ENCODE results near the gene KCNQ1. TPM values are rescaled to one million over a fixed set of nuclear protein-coding genes. Genes with fewer than 3 reads are reported as not detected.

Gene KCNQ1
- total and polyA plus RNA-seq, 2 of the 13 experiments (the other 11 are each of a cell fraction or from before 2014, with no cell fraction given), result 0.02 to 0.08 TPM

- TF ChIP-seq ZNF142 (CRISPR knock-in tag; IDR thresholded peaks at IDR 0.05), result no peak; the same call in 1 of the 2 replicates
- TF ChIP-seq NBN (conservative IDR thresholded peaks at IDR 0.05), result no peak
- TF ChIP-seq DR1 (CRISPR knock-in tag; IDR thresholded peaks at IDR 0.05), result no peak
- peak; percentile 93 for TF ChIP-seq MEIS2 (CRISPR knock-in tag; IDR thresholded peaks at IDR 0.05)
- no peak for TF ChIP-seq ZNF841 (CRISPR knock-in tag; IDR thresholded peaks at IDR 0.05; ENCODE audit: borderline replicate concordance)
- no peak for TF ChIP-seq SNAPC4 (CRISPR knock-in tag; IDR thresholded peaks at IDR 0.05)
- no peak for TF ChIP-seq NR2F1 (CRISPR knock-in tag; IDR thresholded peaks at IDR 0.05)
- TF ChIP-seq TERF1 (CRISPR knock-in tag; IDR thresholded peaks at IDR 0.05), result no peak
- no peak for TF ChIP-seq MBNL3 (CRISPR knock-in tag; conservative IDR thresholded peaks at IDR 0.05)
- TF ChIP-seq SIX4 (CRISPR knock-in tag; IDR thresholded peaks at IDR 0.05), result 0 out of 2 replicates have a peak, but pooled peaks have one; percentile 30
- no peak for TF ChIP-seq CCDC6 (CRISPR knock-in tag; IDR thresholded peaks at IDR 0.05)
- TF ChIP-seq PHB2 (IDR thresholded peaks at IDR 0.05; ENCODE audit: partially characterized antibody), result no peak
- no peak for TF ChIP-seq ZBTB2 (CRISPR knock-in tag; IDR thresholded peaks at IDR 0.05; ENCODE audit: low read depth)
- TF ChIP-seq ZSCAN31 (CRISPR knock-in tag; IDR thresholded peaks at IDR 0.05; ENCODE audit: low read depth), result peak; percentile 36
- TF ChIP-seq MAX (IDR thresholded peaks at IDR 0.05), result peak; percentile 52; the same call in 1 of the 2 replicates
Measured at GRCh38 chr11:2563213-2564007, 118.6 kb downstream of the KCNQ1 start (continued).

Data from HepG2 (cell line).